MM.1S (cell line): ENCODE data around the gene PROM2.

Experiments
- DNase-seq: peaks from one replicate; pipeline ENCODE4 v3.0.0-alpha.2; 2015
- H2AFZ ChIP-seq: fragments of 300-600 bp; sonication (generic); 2 replicates; pipeline ENCODE4 v1.6.0; 2016; ENCODE audit warnings: antibody characterized with exemption, low read length
- H3F3A ChIP-seq: fragments of 300-600 bp; sonication (generic); 2 replicates; pipeline ENCODE4 v1.6.1; 2016; ENCODE audit warnings: mild to moderate bottlenecking, antibody characterized with exemption, low read length, moderate library complexity, mixed read lengths; ENCODE audit not compliant: insufficient read depth
- H3K27ac ChIP-seq: fragments of 300-600 bp; sonication (generic); 2 replicates; pipeline ENCODE4 v1.5.1; 2016; ENCODE audit warnings: mild to moderate bottlenecking, low read length
- H3K27me3 ChIP-seq: fragments of 300-600 bp; sonication (generic); replicated peaks from 2 replicates; pipeline ENCODE4 v1.6.0; 2016; ENCODE audit warnings: low read length; ENCODE audit not compliant: insufficient read depth
- H3K36me3 ChIP-seq: fragments of 300-600 bp; sonication (generic); replicated peaks from 2 replicates; pipeline ENCODE4 v1.6.1; 2016; ENCODE audit warnings: mild to moderate bottlenecking, low read length, mixed read lengths; ENCODE audit not compliant: insufficient read depth
- H3K4me1 ChIP-seq: fragments of 300-600 bp; sonication (generic); 2 replicates; pipeline ENCODE4 v1.6.1; 2016; ENCODE audit warnings: low read length, mixed read lengths
- H3K4me2 ChIP-seq: fragments of 300-600 bp; sonication (generic); 2 replicates; pipeline ENCODE4 v1.6.0; 2016; ENCODE audit warnings: low read depth, low read length
- H3K4me3 ChIP-seq: fragments of 300-600 bp; sonication (generic); 2 replicates; pipeline ENCODE4 v1.5.1; 2016; ENCODE audit warnings: low read length, mixed read lengths
- H3K79me2 ChIP-seq: fragments of 300-600 bp; sonication (generic); 2 replicates; pipeline ENCODE4 v1.6.1; 2016; ENCODE audit warnings: mixed run types, low read length, mixed read lengths
- H3K9ac ChIP-seq: fragments of 300-600 bp; sonication (generic); 2 replicates; pipeline ENCODE4 v1.6.1; 2016; ENCODE audit warnings: low read length, mixed read lengths
- H3K9me2 ChIP-seq: fragments of 300-600 bp; sonication (generic); replicated peaks from 2 replicates; pipeline ENCODE4 v1.6.1; 2016; ENCODE audit warnings: mild to moderate bottlenecking, low read length, mixed read lengths; ENCODE audit not compliant: insufficient read depth
- H3K9me3 ChIP-seq: fragments of 300-600 bp; sonication (generic); replicated peaks from 2 replicates; pipeline ENCODE4 v1.6.1; 2016; ENCODE audit warnings: mild to moderate bottlenecking, low read length, mixed read lengths; ENCODE audit not compliant: insufficient read depth
- H4K20me1 ChIP-seq: fragments of 300-600 bp; sonication (generic); 2 replicates; pipeline ENCODE4 v1.6.1; 2016; ENCODE audit warnings: mild to moderate bottlenecking, low read length, moderate library complexity, mixed read lengths; ENCODE audit not compliant: insufficient read depth
- CTCF ChIP-seq: fragments of 300-600 bp; sonication (generic); IDR thresholded peaks from 2 replicates; pipeline ENCODE4 v1.5.1; 2016; ENCODE audit warnings: antibody characterized with exemption, low read length, mixed read lengths
- EZH2 ChIP-seq: fragments of 300-600 bp; sonication (generic); optimal IDR thresholded peaks from 2 replicates; pipeline ENCODE3; 2017; ENCODE audit warnings: low read depth, mild to moderate bottlenecking, antibody characterized with exemption, low read length, mixed read lengths
- EZH2phosphoT487 ChIP-seq: fragments of 300-600 bp; sonication (generic); IDR thresholded peaks from 2 replicates; pipeline ENCODE4 v1.6.1; 2018; ENCODE audit warnings: antibody characterized with exemption, low read length

The PROM2 gene

GRCh38 chr2:95317665-95318425 is 43.6 kb downstream of the PROM2 start:
- Histone ChIP-seq H3K4me2 (no peak overlapping the region), H3K36me3 (no peaks in the 10 kb centered on the region), H3K9ac (no peak overlapping the region), H3K27ac (no peak overlapping the region), H3K27me3 (peaks cover 10% of the 10 kb centered on the region; the same call in 1 of the 2 replicates), H3F3A (no peaks in the 10 kb centered on the region), H3K9me2 (no peaks in the 10 kb centered on the region), H3K4me1 (no peaks in the 10 kb centered on the region), H2AFZ (no peak overlapping the region), H3K79me2 (no peaks in the 10 kb centered on the region), H3K4me3 (no peak overlapping the region), H3K9me3 (no peaks in the 10 kb centered on the region), H4K20me1 (no peaks in the 10 kb centered on the region)
- TF ChIP-seq EZH2phosphoT487 (no peak), EZH2 (no peak), CTCF (no peak)
- DNase-seq, result no peak

GRCh38 chr2:95318431-95319220 is 44.4 kb downstream of the PROM2 start:
- H3K4me3 ChIP-seq, result no peak overlapping the region
- H3K27me3 ChIP-seq, result peaks cover 10% of the 10 kb centered on the region; the same call in 1 of the 2 replicates
- DNase-seq, result no peak
- H3K4me2 ChIP-seq, result no peak overlapping the region
- no peak overlapping the region for H3K9ac ChIP-seq
- H4K20me1 ChIP-seq, result no peaks in the 10 kb centered on the region
- H3K9me3 ChIP-seq, result no peaks in the 10 kb centered on the region
- no peaks in the 10 kb centered on the region for H3K36me3 ChIP-seq
- TF ChIP-seq CTCF (no peak), EZH2phosphoT487 (no peak), EZH2 (no peak)
- H3K27ac ChIP-seq, result no peak overlapping the region
- no peaks in the 10 kb centered on the region for H3K79me2 ChIP-seq
- no peak overlapping the region for H2AFZ ChIP-seq
- no peaks in the 10 kb centered on the region for H3K9me2 ChIP-seq
- no peaks in the 10 kb centered on the region for H3F3A ChIP-seq
- no peaks in the 10 kb centered on the region for H3K4me1 ChIP-seq

- Histone ChIP-seq H3K4me3 (no peak overlapping the region), H3K27ac (no peak overlapping the region), H3K27me3 (peaks cover 7% of the 10 kb centered on the region; the same call in 1 of the 2 replicates), H3K36me3 (no peaks in the 10 kb centered on the region), H3K9ac (no peak overlapping the region), H3K79me2 (no peaks in the 10 kb centered on the region), H3K9me3 (no peaks in the 10 kb centered on the region), H3F3A (no peaks in the 10 kb centered on the region), H3K4me1 (no peaks in the 10 kb centered on the region), H3K4me2 (no peak overlapping the region), H2AFZ (no peak overlapping the region), H4K20me1 (no peaks in the 10 kb centered on the region), H3K9me2 (no peaks in the 10 kb centered on the region)
- DNase-seq, result no peak
- TF ChIP-seq EZH2, result no peak
- TF ChIP-seq EZH2phosphoT487, result no peak
- TF ChIP-seq CTCF, result no peak
Observed at GRCh38 chr2:95319481-95320343, 45.5 kb downstream of the PROM2 start.
